HepG2 (cell line): ENCODE measurements around the gene C13orf46. TPM values are rescaled to one million over a fixed set of nuclear protein-coding genes. Genes with fewer than 3 reads are reported as not detected.

Experiments
- ATAC-seq: fragments of 200-7000 bp; cut with Tn5 transposase; 3 replicates; pipeline ENCODE4 v1.9.1; 2020; ENCODE audit warnings: mild to moderate bottlenecking, moderate library complexity
- BruUV-seq: library from RNA; stranded (reverse); fragments of 400-500 nt; replicated peaks from 2 replicates; lab custom pipeline; 2021; lab: Mats Ljungman, UMichigan
- CTCF ChIA-PET: fragments of 300-600 bp; formaldehyde crosslinking; extraction: SDS; loops from one replicate; lab custom pipeline; 2021; ENCODE audit warnings: low total read pairs, inconsistent platforms, low intra/inter-chr PET ratio; lab: Yijun Ruan, JAX
- POLR2A ChIA-PET: fragments of 350-600 bp; sonication (Branson Sonifier 250); formaldehyde crosslinking; loops from one replicate; lab custom pipeline; 2020; ENCODE audit warnings: antibody characterized with exemption, inconsistent platforms; lab: Yijun Ruan, JAX
- DNase-seq: peaks from one replicate; pipeline ENCODE4 v3.0.0-alpha.2; 2015; ENCODE audit warnings: low spot score
- FAIRE-seq: peaks from 3 replicates; lab custom pipeline; 2011; peaks lifted over from hg19 to GRCh38; lab: Jason Lieb, UNC
- H2AFZ ChIP-seq: one replicate; pipeline ENCODE4 v1.6.1; 2011; ENCODE audit warnings: low read length, inconsistent platforms
- H3K27ac ChIP-seq: fragments of 300-600 bp; 3 replicates; pipeline ENCODE4 v1.8.0; 2011; ENCODE audit warnings: mixed run types, mild to moderate bottlenecking, mixed read lengths, low read length, inconsistent platforms; ENCODE audit not compliant: insufficient read depth; ENCODE audit errors: extremely low read length
- H3K27me3 ChIP-seq, 2 experiments: fragments of 200-600 bp in 1 of 2; 2 replicates in 1 of 2; 3 replicates in 1 of 2; pipeline versions ENCODE4 v1.6.0 to v1.8.0; 2011; ENCODE audit warnings: low read length in 2 of 2, mild to moderate bottlenecking in 2 of 2, moderate library complexity in 2 of 2, inconsistent platforms in 1 of 2; ENCODE audit not compliant: insufficient read depth in 2 of 2, control insufficient read depth in 1 of 2
- H3K36me3 ChIP-seq, 2 experiments: fragments of 200-600 bp in 1 of 2; replicated peaks in 1 of 2; 2 replicates in 1 of 2; 3 replicates in 1 of 2; pipeline versions ENCODE4 v1.5.1 to v1.8.0; 2011; ENCODE audit warnings: low read length in 2 of 2, inconsistent platforms in 1 of 2; ENCODE audit not compliant: insufficient read depth in 2 of 2, control insufficient read depth in 1 of 2
- H3K4me1 ChIP-seq: 2 replicates; pipeline ENCODE4 v1.5.1; 2012; ENCODE audit warnings: low read length, inconsistent platforms; ENCODE audit not compliant: insufficient read depth
- H3K4me2 ChIP-seq: 2 replicates; pipeline ENCODE4 v1.6.0; 2011; ENCODE audit warnings: low read depth, low read length, inconsistent platforms
- H3K4me3 ChIP-seq, 3 experiments: fragments of 200-600 bp in 1 of 3; sonication (generic), shearing (Covaris generic) in 1 of 3; replicated peaks in 1 of 3; 2 replicates each; pipeline ENCODE4 v1.5.1; 2011 to 2016; ENCODE audit warnings: low read length in 3 of 3, inconsistent platforms in 2 of 3, low read depth in 2 of 3, mild to moderate bottlenecking in 2 of 3, control low read depth in 1 of 3, mixed read lengths in 1 of 3; ENCODE audit not compliant: insufficient read depth in 1 of 3
- H3K79me2 ChIP-seq: one replicate; pipeline ENCODE4 v1.6.1; 2011; ENCODE audit warnings: low read length, inconsistent platforms; ENCODE audit not compliant: insufficient read depth
- H3K9ac ChIP-seq: 2 replicates; pipeline ENCODE4 v1.6.0; 2011; ENCODE audit warnings: mild to moderate bottlenecking, low read depth, low read length, inconsistent platforms; ENCODE audit not compliant: insufficient read depth
- H3K9me3 ChIP-seq: 2 replicates; pipeline ENCODE4 v1.5.1; 2012; ENCODE audit warnings: mild to moderate bottlenecking, low read length
- H4K20me1 ChIP-seq: 2 replicates; pipeline ENCODE4 v1.6.0; 2011; ENCODE audit warnings: inconsistent platforms, mild to moderate bottlenecking, low read length, moderate library complexity; ENCODE audit not compliant: insufficient read depth
- AGO1 ChIP-seq: fragments of 200-400 bp; formaldehyde crosslinking; IDR thresholded peaks from 2 replicates; pipeline ENCODE4 v1.6.1; 2017; ENCODE audit warnings: mild to moderate bottlenecking, low read depth, low read length, moderate library complexity; ENCODE audit not compliant: poor library complexity, severe bottlenecking
- BORCS8-MEF2B ChIP-seq: sonication (generic); formaldehyde crosslinking; IDR thresholded peaks from 2 replicates; pipeline ENCODE4 v1.8.0; 2022; ENCODE audit warnings: mild to moderate bottlenecking, missing genetic modification reagents
- DRAP1 ChIP-seq: IDR thresholded peaks from 2 replicates; pipeline ENCODE4 v1.6.1; 2016; ENCODE audit warnings: missing genetic modification reagents, missing compliant biosample characterization
- FOXA3 ChIP-seq: IDR thresholded peaks from 2 replicates; pipeline ENCODE4 v1.6.1; 2016; ENCODE audit warnings: missing genetic modification reagents, missing compliant biosample characterization
- FOXK2 ChIP-seq: fragments of 450-650 bp; IDR thresholded peaks from 2 replicates; pipeline ENCODE4 v1.6.1; 2016
- GLI4 ChIP-seq: sonication (generic); formaldehyde crosslinking; IDR thresholded peaks from 2 replicates; pipeline ENCODE4 v1.5.1; 2020; ENCODE audit warnings: missing genetic modification reagents, mild to moderate bottlenecking, moderate library complexity, borderline replicate concordance
- HMG20A ChIP-seq: IDR thresholded peaks from 2 replicates; pipeline ENCODE4 v1.6.1; 2016; ENCODE audit warnings: borderline replicate concordance
- JUND ChIP-seq: sonication (generic); formaldehyde crosslinking; IDR thresholded peaks from 2 replicates; pipeline ENCODE4 v1.8.0; 2022; ENCODE audit warnings: mild to moderate bottlenecking, missing genetic modification reagents
- MYNN ChIP-seq: sonication (generic); formaldehyde crosslinking; IDR thresholded peaks from 2 replicates; pipeline ENCODE4 v1.4.0; 2020; ENCODE audit warnings: mild to moderate bottlenecking, low read depth, missing genetic modification reagents
- NFE2L2 ChIP-seq: fragments of 150-350 bp; IDR thresholded peaks from 2 replicates; pipeline ENCODE4 v1.6.1; 2014; ENCODE audit warnings: low read length
- POGK ChIP-seq: sonication (generic); formaldehyde crosslinking; conservative IDR thresholded peaks from 2 replicates; pipeline ENCODE4 v1.8.0; 2022; ENCODE audit warnings: mild to moderate bottlenecking, moderate library complexity, missing genetic modification reagents
- RARA ChIP-seq: IDR thresholded peaks from 2 replicates; pipeline ENCODE4 v1.6.1; 2016; ENCODE audit warnings: missing genetic modification reagents, missing compliant biosample characterization
- RBM22 ChIP-seq: fragments of 200-400 bp; formaldehyde crosslinking; optimal IDR thresholded peaks from 2 replicates; pipeline ENCODE3; 2017; ENCODE audit warnings: mild to moderate bottlenecking, low read length, moderate library complexity
- SIN3B ChIP-seq: fragments of 150-350 bp; IDR thresholded peaks from 2 replicates; pipeline ENCODE4 v1.6.1; 2014; ENCODE audit warnings: low read length
- SSRP1 ChIP-seq: IDR thresholded peaks from 2 replicates; pipeline ENCODE4 v1.6.1; 2016; ENCODE audit warnings: control low read depth
- ZNF563 ChIP-seq: sonication (generic); formaldehyde crosslinking; IDR thresholded peaks from 2 replicates; pipeline ENCODE4 v1.8.0; 2022; ENCODE audit warnings: mild to moderate bottlenecking, moderate library complexity, missing genetic modification reagents
- ZNF619 ChIP-seq: sonication (generic); formaldehyde crosslinking; IDR thresholded peaks from 2 replicates; pipeline ENCODE4 v1.4.0; 2020; ENCODE audit warnings: mild to moderate bottlenecking, missing genetic modification reagents
- ZNF639 ChIP-seq: conservative IDR thresholded peaks from 2 replicates; pipeline ENCODE4 v1.6.1; 2018; ENCODE audit warnings: missing genetic modification reagents
- ZZZ3 ChIP-seq: sonication (generic); formaldehyde crosslinking; IDR thresholded peaks from 2 replicates; pipeline ENCODE4 v1.4.0; 2020; ENCODE audit warnings: missing genetic modification reagents, mild to moderate bottlenecking, borderline replicate concordance
- WGBS: methylation state at CpG from one replicate; pipeline ENCODE4 v1.1.6; 2017; ENCODE audit warnings: low lambda C conversion rate; 5-methylcytosine and 5-hydroxymethylcytosine counted together
- in situ Hi-C: cut with HindIII; loops from 2 replicates; pipeline ENCODE4 v1.10.0; 2017; ENCODE audit warnings: low pct_unique_long_range_greater_than_20kb; ENCODE audit not compliant: extremely low pct_ligation_motif_present
- intact Hi-C: fragments of 100-400 bp; cut with micrococcal nuclease; formaldehyde crosslinking; loops from one replicate; pipeline ENCODE4 v1.10.0; 2022; ENCODE audit not compliant: unreplicated experiment
- polyA plus RNA-seq, 8 experiments: library from polyadenylated mRNA; depleted of rRNA in 3 of 8; stranded (reverse) in 7 of 8; unstranded in 1 of 8; fragments of >200 nt; fragmentation: Illumina TruSeq in 4 of 8; extraction: Trizol in 4 of 8; gene quantifications; 2 replicates each; pipeline versions ENCODE4 v1.2.1 to v1.2.3, GENCODE V29; 2011 to 2016; ENCODE audit warnings: low read depth in 4 of 8, missing spikeins in 1 of 8, mixed read lengths in 1 of 8; ENCODE audit not compliant: insufficient read depth in 1 of 8
- total RNA-seq, 5 experiments: library from RNA; depleted of rRNA; stranded (reverse); fragments of >200 nt; fragmentation: Illumina TruSeq; extraction: Trizol; gene quantifications; 2 replicates each; pipeline ENCODE4 v1.2.3, GENCODE V29; 2016; ENCODE audit warnings: low read depth in 1 of 5

C13orf46 gene
- total and polyA plus RNA-seq, 2 of the 13 experiments (the other 11 are each of a cell fraction or from before 2014, with no cell fraction given): 0.01 TPM; not detected in 1

GRCh38 chr13:114012141-114012540 lies 38.3 kb upstream of the C13orf46 start:
- POLR2A ChIA-PET: no interaction called here

GRCh38 chr13:114011226-114011625 lies 37.4 kb upstream of the C13orf46 start:
- POLR2A ChIA-PET: no interaction called here
- no TSS peak for BruUV-seq
- TF ChIP-seq SIN3B (no peak), MYNN (no peak), ZZZ3 (CRISPR knock-in tag) (no peak), AGO1 (no peak), RARA (CRISPR knock-in tag) (no peak), FOXA3 (CRISPR knock-in tag) (no peak), RBM22 (no peak), ZNF639 (CRISPR knock-in tag) (no peak), DRAP1 (CRISPR knock-in tag) (no peak), HMG20A (CRISPR knock-in tag) (no peak), FOXK2 (no peak), ZNF619 (CRISPR knock-in tag) (no peak), SSRP1 (CRISPR knock-in tag) (no peak)

More at GRCh38 chr13:114012141-114012540, 38.3 kb upstream of the C13orf46 start:
- Histone ChIP-seq H2AFZ (no peak overlapping the region), H3K79me2 (no peaks in the 10 kb centered on the region), H3K36me3 (no peaks in the 10 kb centered on the region), H3K27me3 (peaks cover 6 to 43% of the 10 kb centered on the region in 2 experiments; a peak in 4 of 5 replicates), H3K9ac (no peak overlapping the region), H3K4me3 (no peak overlapping the region), H4K20me1 (no peaks in the 10 kb centered on the region), H3K4me2 (no peak overlapping the region), H3K4me1 (no peaks in the 10 kb centered on the region), H3K9me3 (no peaks in the 10 kb centered on the region), H3K27ac (no peak overlapping the region)
- intact Hi-C loops: no loop called here
- DNase-seq: no peak
- 48% methylated on average over 15 of the region's 17 CpGs for WGBS
- in situ Hi-C loops: no loop called here
- no peak for ATAC-seq
- BruUV-seq: no TSS peak
- CTCF ChIA-PET: no interaction called here
- FAIRE-seq: no peak
- TF ChIP-seq BORCS8-MEF2B (no peak), JUND (no peak), POGK (no peak), ZNF563 (CRISPR knock-in tag) (no peak), NFE2L2 (no peak), GLI4 (CRISPR knock-in tag) (no peak)

More at GRCh38 chr13:114011226-114011625, 37.4 kb upstream of the C13orf46 start:
- H3K27me3 ChIP-seq: peaks cover 5 to 34% of the 10 kb centered on the region in 2 experiments; a peak in 3 of 5 replicates
- 19% methylated on average over 7 of the region's 19 CpGs for WGBS
- no peak for FAIRE-seq
- H3K9me3 ChIP-seq: no peaks in the 10 kb centered on the region
- no peak overlapping the region for H3K4me3 ChIP-seq
- CTCF ChIA-PET: no interaction called here
- H3K27ac ChIP-seq: no peak overlapping the region
- DNase-seq: no peak
- no peaks in the 10 kb centered on the region for H3K36me3 ChIP-seq
- no peak overlapping the region for H2AFZ ChIP-seq
- no peaks in the 10 kb centered on the region for H4K20me1 ChIP-seq
- no peaks in the 10 kb centered on the region for H3K4me1 ChIP-seq
- ATAC-seq: no peak
- H3K9ac ChIP-seq: no peak overlapping the region
- H3K79me2 ChIP-seq: no peaks in the 10 kb centered on the region
- H3K4me2 ChIP-seq: no peak overlapping the region
- in situ Hi-C loops (no loop called here), intact Hi-C loops (no loop called here)
